GM12878 (cell line): ENCODE results near the gene UBR2. TPM values are rescaled to one million over a fixed set of nuclear protein-coding genes. Genes with fewer than 3 reads are reported as not detected.

Experiments
- ATF7 ChIP-seq: fragments of 450-650 bp; IDR thresholded peaks from 2 replicates; pipeline ENCODE4 v1.6.1; 2016; ENCODE audit warnings: low read depth, mild to moderate bottlenecking
- EP300 ChIP-seq, 2 experiments: fragments of 150-350 bp in 1 of 2; IDR thresholded peaks; 2 replicates each; pipeline ENCODE4 v1.6.1; 2011 to 2012; ENCODE audit warnings: low read depth in 2 of 2, low read length in 2 of 2, borderline replicate concordance in 1 of 2, improper control_type of control experiment in 1 of 2, inconsistent platforms in 1 of 2; ENCODE audit not compliant: control insufficient read depth in 1 of 2
- RAD51 ChIP-seq: fragments of 450-650 bp; IDR thresholded peaks from 2 replicates; pipeline ENCODE4 v1.6.1; 2016; ENCODE audit warnings: moderate library complexity, mild to moderate bottlenecking, inconsistent platforms
- TCF3 ChIP-seq: IDR thresholded peaks from 2 replicates; pipeline ENCODE4 v1.6.1; 2012; ENCODE audit warnings: low read depth, mild to moderate bottlenecking, low read length, borderline replicate concordance; ENCODE audit not compliant: insufficient read depth
- polyA plus RNA-seq, 11 experiments: library from polyadenylated mRNA; depleted of rRNA in 4 of 11; unstranded in 6 of 11; stranded (reverse) in 5 of 11; fragments of >200 nt; fragmentation: Nextera tagmentation in 4 of 11; fragmentation: Illumina TruSeq in 1 of 11; extraction: Ambion mirVana in 4 of 11; extraction: Trizol in 1 of 11; gene quantifications; 1 replicate in 1 of 11; 2 replicates in 10 of 11; pipeline versions ENCODE4 v1.2.1 to v1.2.3, GENCODE V29; 2011 to 2016; ENCODE audit warnings: inconsistent platforms in 2 of 11, missing spikeins in 2 of 11, low read depth in 1 of 11
- total RNA-seq, 4 experiments: library from RNA; depleted of rRNA in 3 of 4; stranded (reverse); fragments of >200 nt in 3 of 4; fragmentation: Illumina TruSeq in 1 of 4; extraction: Trizol in 1 of 4; gene quantifications; 2 replicates each; pipeline versions ENCODE4 v1.2.1 to v1.2.3, GENCODE V29; 2013 to 2021
- TF ChIP-seq, protein P1 (sequence below): IDR thresholded peaks from 2 replicates; pipeline ENCODE4 v1.6.1; 2012; ENCODE audit warnings: improper control_type of control experiment, low read depth, low read length; ENCODE audit not compliant: insufficient replicate concordance
- TF ChIP-seq, protein P2 (sequence below): IDR thresholded peaks from 2 replicates; pipeline ENCODE4 v1.6.1; 2011; ENCODE audit warnings: low read depth, mild to moderate bottlenecking, low read length, moderate library complexity, borderline replicate concordance; ENCODE audit errors: extremely low read depth

UBR2 gene
- total and polyA plus RNA-seq, 10 of the 15 experiments (the other 5 are each of a cell fraction or from before 2014, with no cell fraction given), result 2.3 to 18.4 (median 9.6) TPM

DNA sequence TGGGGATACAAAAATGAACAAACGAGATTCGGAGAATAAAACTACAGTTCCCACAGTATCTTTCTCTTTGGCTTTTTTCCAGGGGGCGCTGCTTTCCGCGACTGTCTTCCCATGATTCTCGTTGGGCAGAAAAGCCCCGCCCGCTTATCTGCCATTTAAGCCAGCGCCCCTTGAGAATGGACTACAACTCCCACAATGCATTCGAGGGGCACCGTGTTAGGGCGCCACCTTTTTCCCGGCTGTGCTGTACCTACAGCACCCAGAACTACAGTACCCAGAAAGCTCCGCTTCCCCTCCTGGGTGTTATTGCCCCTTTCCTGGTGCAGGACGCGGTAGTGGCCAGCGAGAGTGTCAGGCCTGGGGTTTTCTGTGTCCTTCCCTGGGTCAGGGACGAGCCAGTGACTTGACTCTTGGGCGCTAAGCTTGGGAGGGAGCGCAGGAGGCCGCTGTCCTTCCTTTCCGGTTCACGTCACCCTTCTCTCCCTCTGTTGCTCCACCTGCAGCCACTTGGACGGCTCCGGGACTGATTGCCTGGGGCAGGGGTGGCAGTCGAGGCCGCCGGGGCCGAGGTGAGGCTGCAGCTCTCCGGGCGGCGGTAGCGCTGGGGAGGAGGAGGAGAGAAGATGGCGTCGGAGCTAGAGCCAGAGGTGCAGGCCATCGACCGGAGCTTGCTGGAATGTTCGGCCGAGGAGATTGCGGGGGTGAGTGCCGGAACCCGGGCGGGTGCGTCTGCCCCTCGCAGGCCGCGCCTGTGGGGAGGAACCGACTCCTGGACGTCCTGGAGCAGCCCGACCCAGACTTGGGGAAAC lies at the start of gene UBR2 (continued):
- TF ChIP-seq, protein P1, sequence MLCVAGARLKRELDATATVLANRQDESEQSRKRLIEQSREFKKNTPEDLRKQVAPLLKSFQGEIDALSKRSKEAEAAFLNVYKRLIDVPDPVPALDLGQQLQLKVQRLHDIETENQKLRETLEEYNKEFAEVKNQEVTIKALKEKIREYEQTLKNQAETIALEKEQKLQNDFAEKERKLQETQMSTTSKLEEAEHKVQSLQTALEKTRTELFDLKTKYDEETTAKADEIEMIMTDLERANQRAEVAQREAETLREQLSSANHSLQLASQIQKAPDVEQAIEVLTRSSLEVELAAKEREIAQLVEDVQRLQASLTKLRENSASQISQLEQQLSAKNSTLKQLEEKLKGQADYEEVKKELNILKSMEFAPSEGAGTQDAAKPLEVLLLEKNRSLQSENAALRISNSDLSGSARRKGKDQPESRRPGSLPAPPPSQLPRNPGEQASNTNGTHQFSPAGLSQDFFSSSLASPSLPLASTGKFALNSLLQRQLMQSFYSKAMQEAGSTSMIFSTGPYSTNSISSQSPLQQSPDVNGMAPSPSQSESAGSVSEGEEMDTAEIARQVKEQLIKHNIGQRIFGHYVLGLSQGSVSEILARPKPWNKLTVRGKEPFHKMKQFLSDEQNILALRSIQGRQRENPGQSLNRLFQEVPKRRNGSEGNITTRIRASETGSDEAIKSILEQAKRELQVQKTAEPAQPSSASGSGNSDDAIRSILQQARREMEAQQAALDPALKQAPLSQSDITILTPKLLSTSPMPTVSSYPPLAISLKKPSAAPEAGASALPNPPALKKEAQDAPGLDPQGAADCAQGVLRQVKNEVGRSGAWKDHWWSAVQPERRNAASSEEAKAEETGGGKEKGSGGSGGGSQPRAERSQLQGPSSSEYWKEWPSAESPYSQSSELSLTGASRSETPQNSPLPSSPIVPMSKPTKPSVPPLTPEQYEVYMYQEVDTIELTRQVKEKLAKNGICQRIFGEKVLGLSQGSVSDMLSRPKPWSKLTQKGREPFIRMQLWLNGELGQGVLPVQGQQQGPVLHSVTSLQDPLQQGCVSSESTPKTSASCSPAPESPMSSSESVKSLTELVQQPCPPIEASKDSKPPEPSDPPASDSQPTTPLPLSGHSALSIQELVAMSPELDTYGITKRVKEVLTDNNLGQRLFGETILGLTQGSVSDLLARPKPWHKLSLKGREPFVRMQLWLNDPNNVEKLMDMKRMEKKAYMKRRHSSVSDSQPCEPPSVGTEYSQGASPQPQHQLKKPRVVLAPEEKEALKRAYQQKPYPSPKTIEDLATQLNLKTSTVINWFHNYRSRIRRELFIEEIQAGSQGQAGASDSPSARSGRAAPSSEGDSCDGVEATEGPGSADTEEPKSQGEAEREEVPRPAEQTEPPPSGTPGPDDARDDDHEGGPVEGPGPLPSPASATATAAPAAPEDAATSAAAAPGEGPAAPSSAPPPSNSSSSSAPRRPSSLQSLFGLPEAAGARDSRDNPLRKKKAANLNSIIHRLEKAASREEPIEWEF, result no peak
- no peak for TF ChIP-seq EP300 (IDR thresholded peaks at IDR 0.05; ENCODE audit: borderline replicate concordance in 1 of 2, control insufficient read depth in 1 of 2, low read depth in 2 of 2, low read length in 2 of 2)
- no peak for TF ChIP-seq TCF3
- TF ChIP-seq, protein P2, sequence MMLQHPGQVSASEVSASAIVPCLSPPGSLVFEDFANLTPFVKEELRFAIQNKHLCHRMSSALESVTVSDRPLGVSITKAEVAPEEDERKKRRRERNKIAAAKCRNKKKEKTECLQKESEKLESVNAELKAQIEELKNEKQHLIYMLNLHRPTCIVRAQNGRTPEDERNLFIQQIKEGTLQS, result peak; percentile 45; the same call in 1 of the 2 replicates
- peak; percentile 89 for TF ChIP-seq ATF7
- TF ChIP-seq RAD51, result no peak
